HG03039 (cell line): ENCODE data around the gene THRA.
A peak's percentile ranks its signal among the peaks of the same experiment; 100 is the strongest.
"Not testable (repeated sequence)": the region's sequence is repeated elsewhere in the genome, so short reads cannot be mapped to it uniquely, and the experiment has no call there.

Experiments
- ATAC-seq: cut with Tn5 transposase; IDR thresholded peaks from one replicate; pipeline ENCODE4 v1.9.1; 2021; ENCODE audit warnings: mild to moderate bottlenecking, moderate library complexity; ENCODE audit not compliant: unreplicated experiment

Gene THRA

GRCh38 chr17:40112191-40112711 is 49.5 kb downstream of the THRA start:
- no peak for ATAC-seq

- ATAC-seq = no peak
Observed at GRCh38 chr17:40112718-40113109, 49.9 kb downstream of the THRA start.

GRCh38 chr17:40113110-40113906 is 50.5 kb downstream of the THRA start:
- peak; percentile 85 for ATAC-seq

- no peak for ATAC-seq
Observed at GRCh38 chr17:40113907-40114245, 51.1 kb downstream of the THRA start.

- ATAC-seq = no peak
Observed at GRCh38 chr17:40115101-40115436, 52.3 kb downstream of the THRA start.

GRCh38 chr17:40121181-40122135 is 58.7 kb downstream of the THRA start, which contains the start of gene MSL1:
Gene MSL1, plus strand, starts transcription at chr17:40121971. Its CDS starts 642 bp downstream, at chr17:40122613.
- peak; percentile 44 for ATAC-seq

GRCh38 chr17:40122136-40122998 is 59.6 kb downstream of the THRA start:
- ATAC-seq = peak; percentile 31

- peak; percentile 25 for ATAC-seq
Observed at GRCh38 chr17:40122999-40123810, 60.4 kb downstream of the THRA start.

GRCh38 chr17:40123811-40124114 is 61.0 kb downstream of the THRA start:
- ATAC-seq = no peak

- ATAC-seq = no peak
Observed at GRCh38 chr17:40124279-40125141, 61.7 kb downstream of the THRA start.

GRCh38 chr17:40129498-40129897 is 66.7 kb downstream of the THRA start:
- no peak for ATAC-seq

- no peak for ATAC-seq
Observed at GRCh38 chr17:40130352-40131042, 67.7 kb downstream of the THRA start.

GRCh38 chr17:40134184-40134583 is 71.4 kb downstream of the THRA start:
- no peak for ATAC-seq

- no peak for ATAC-seq
Observed at GRCh38 chr17:40135817-40136216, 73.1 kb downstream of the THRA start.

GRCh38 chr17:40139566-40140058 is 76.8 kb downstream of the THRA start:
- peak; percentile 2 for ATAC-seq

- not testable (repeated sequence) for ATAC-seq
Observed at GRCh38 chr17:40143166-40143565, 80.4 kb downstream of the THRA start.
